ENCODE results near the gene TULP3. TPM values are rescaled to one million over a fixed set of nuclear protein-coding genes. Genes with fewer than 3 reads are reported as not detected.

The TULP3 gene
- total and polyA plus RNA-seq, 2 of the 8 experiments (the other 6 are each of a cell fraction or from before 2014, with no cell fraction given): 18.4 to 21.2 TPM

- no peak for TF ChIP-seq JUND (IDR thresholded peaks at IDR 0.05; ENCODE audit: low read length)
- no peak for TF ChIP-seq ASH2L (IDR thresholded peaks at IDR 0.05; ENCODE audit: low read length)
- no peak for TF ChIP-seq EGR1 (IDR thresholded peaks at IDR 0.05; ENCODE audit: borderline replicate concordance, low read depth, low read length)
- TF ChIP-seq GABPA (IDR thresholded peaks at IDR 0.05; ENCODE audit: borderline replicate concordance, insufficient read depth, low read length): no peak
Observed at GRCh38 chr12:2902272-2902880, 11.7 kb downstream of the TULP3 start (continued).
